Stimulated activated CD8-positive, alpha-beta memory T cell treated with anti-CD3 and anti-CD28 coated beads, Interleukin-15, amount 100 ng/mL, for 4 hours (primary cell): Measurements from ENCODE around the gene VAPA.

Experiments used
- DNase-seq, 2 donors: peaks; one replicate each; pipeline ENCODE4 v3.0.0-alpha.2; 2020; ENCODE audit warnings: low read depth in 2 of 2

VAPA gene

GRCh38 chr18:10003281-10003680 lies 89.5 kb downstream of the VAPA start:
- DNase-seq, result no peak

GRCh38 chr18:10003866-10004265 lies 90.0 kb downstream of the VAPA start:
- no peak for DNase-seq

GRCh38 chr18:10006311-10006893 lies 92.6 kb downstream of the VAPA start:
- DNase-seq, result no peak

- no peak for DNase-seq
Observed at GRCh38 chr18:10008006-10008647, 94.3 kb downstream of the VAPA start.
